SJSA1 (cell line): ENCODE data around the gene MINDY4. TPM values are rescaled to one million over a fixed set of nuclear protein-coding genes. Genes with fewer than 3 reads are reported as not detected.

Source experiments
- DNase-seq, 2 experiments: peaks; one replicate each; pipeline ENCODE4 v3.0.0-alpha.2; 2015 to 2020; ENCODE audit warnings: low spot score in 2 of 2, low read depth in 1 of 2
- H3K27ac ChIP-seq: fragments of 250-450 bp; sonication (Bioruptor Pico); 2 replicates; pipeline ENCODE4 v1.5.1; 2020; ENCODE audit warnings: mild to moderate bottlenecking, moderate library complexity
- H3K27me3 ChIP-seq: fragments of 250-450 bp; sonication (Bioruptor Pico); replicated peaks from 2 replicates; pipeline ENCODE4 v1.5.1; 2020; ENCODE audit warnings: mild to moderate bottlenecking, moderate library complexity
- H3K36me3 ChIP-seq: fragments of 250-450 bp; sonication (Bioruptor Pico); 2 replicates; pipeline ENCODE4 v1.5.1; 2020; ENCODE audit warnings: mild to moderate bottlenecking
- H3K4me1 ChIP-seq: fragments of 250-450 bp; sonication (Bioruptor Pico); replicated peaks from 2 replicates; pipeline ENCODE4 v1.6.1; 2021; ENCODE audit warnings: mild to moderate bottlenecking
- H3K4me3 ChIP-seq: fragments of 250-450 bp; sonication (Bioruptor Pico); 2 replicates; pipeline ENCODE4 v1.5.1; 2020; ENCODE audit warnings: mild to moderate bottlenecking
- H3K9me3 ChIP-seq: fragments of 250-450 bp; sonication (Bioruptor Pico); replicated peaks from 2 replicates; pipeline ENCODE4 v1.5.1; 2020; ENCODE audit warnings: mild to moderate bottlenecking
- total RNA-seq: library from RNA; depleted of rRNA; stranded (reverse); fragments of >200 nt; shearing (Covaris generic); gene quantifications from 2 replicates; pipeline ENCODE4 v1.2.3, GENCODE V29; 2014

MINDY4 gene
- total RNA-seq, 1 experiment from 2014 or later, result 2.0 TPM

DNA sequence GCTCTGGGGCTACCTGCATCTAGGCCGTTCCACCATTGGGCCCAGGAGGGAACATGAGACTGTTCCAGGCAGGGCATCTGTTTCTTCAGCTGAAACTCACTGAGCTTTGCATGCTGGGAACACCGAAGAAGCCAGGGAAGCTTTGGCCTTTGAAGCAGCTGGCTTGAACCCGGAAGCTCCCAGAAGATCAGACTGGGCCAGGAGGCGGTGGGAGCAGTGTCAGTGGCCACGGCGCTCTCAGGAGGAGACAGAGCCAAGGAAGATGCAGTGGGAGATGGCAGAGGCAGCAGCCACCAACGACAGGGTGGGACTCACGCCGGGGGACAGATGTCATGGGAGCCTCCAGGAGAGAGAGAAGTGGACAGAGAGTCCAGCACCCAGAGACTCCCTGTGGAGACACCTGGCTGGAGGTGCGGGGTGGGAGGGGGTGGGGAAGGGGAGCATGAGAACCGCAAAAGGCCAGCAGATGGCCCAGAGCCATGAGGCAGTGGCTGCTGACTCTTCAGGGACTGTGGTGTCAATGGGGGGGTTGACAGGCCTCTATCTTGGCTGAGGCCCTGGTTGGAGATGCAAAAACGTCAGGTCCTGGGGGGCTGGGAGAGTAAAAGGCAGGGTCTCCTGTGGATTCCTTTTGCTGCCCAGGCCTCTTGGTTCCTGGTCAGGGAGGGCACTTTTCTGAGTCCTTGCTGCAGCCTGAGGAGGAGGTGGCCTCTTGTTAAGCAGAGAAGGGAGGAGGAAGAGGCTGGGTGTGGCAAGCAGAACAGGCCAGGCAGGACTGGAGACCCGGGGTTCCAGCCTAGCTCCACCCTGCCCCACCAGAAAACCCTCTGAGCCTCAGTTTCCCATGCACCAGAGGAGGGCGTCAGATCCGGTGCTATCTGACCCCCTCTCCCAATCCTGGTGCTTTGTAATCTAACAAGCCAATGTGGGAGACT lies 134.1 kb downstream of the MINDY4 start:
- DNase-seq, result no peak
- Histone ChIP-seq H3K27ac (no peak overlapping the region), H3K4me1 (peaks cover 22% of the 10 kb centered on the region), H3K36me3 (no peaks in the 10 kb centered on the region), H3K9me3 (no peaks in the 10 kb centered on the region), H3K4me3 (no peak overlapping the region), H3K27me3 (no peaks in the 10 kb centered on the region)

DNA sequence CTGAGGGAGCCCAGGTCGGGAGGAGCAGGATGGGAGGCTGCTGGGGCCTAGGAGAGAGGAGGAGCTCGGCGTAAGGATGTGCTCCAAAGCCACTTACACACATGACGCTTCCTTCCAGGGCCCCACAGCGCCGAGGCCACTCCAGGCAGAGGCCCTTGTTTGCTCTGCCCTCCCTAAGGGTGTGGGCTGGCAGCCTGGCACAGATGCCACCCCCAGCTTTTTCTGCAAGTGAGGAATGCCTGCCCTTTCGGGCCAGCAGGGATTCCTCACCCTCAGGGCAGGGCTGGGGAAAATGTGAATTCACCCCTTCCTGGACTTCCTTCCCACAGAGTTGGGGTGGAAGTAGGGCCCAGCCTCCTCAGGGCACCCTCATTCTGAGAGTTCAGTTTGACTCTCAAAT lies 134.8 kb downstream of the MINDY4 start:
- no peaks in the 10 kb centered on the region for H3K36me3 ChIP-seq
- no peak for DNase-seq
- H3K27ac ChIP-seq, result no peak overlapping the region

GRCh38 chr7:30906515-30907240 lies 135.5 kb downstream of the MINDY4 start:
- H3K4me3 ChIP-seq, result no peak overlapping the region
- H3K27me3 ChIP-seq, result no peaks in the 10 kb centered on the region
- H3K36me3 ChIP-seq, result no peaks in the 10 kb centered on the region
- DNase-seq, result no peak
- H3K4me1 ChIP-seq, result peaks cover 12% of the 10 kb centered on the region
- H3K27ac ChIP-seq, result no peak overlapping the region
- H3K9me3 ChIP-seq, result no peaks in the 10 kb centered on the region

More for the DNA sequence above, 134.8 kb downstream of the MINDY4 start:
- Histone ChIP-seq H3K9me3 (no peaks in the 10 kb centered on the region), H3K4me3 (no peak overlapping the region), H3K4me1 (peaks cover 16% of the 10 kb centered on the region), H3K27me3 (no peaks in the 10 kb centered on the region)

- Histone ChIP-seq H3K27ac (no peak overlapping the region), H3K4me3 (no peak overlapping the region), H3K27me3 (no peaks in the 10 kb centered on the region), H3K9me3 (no peaks in the 10 kb centered on the region), H3K4me1 (peaks cover 12% of the 10 kb centered on the region), H3K36me3 (no peaks in the 10 kb centered on the region)
- no peak for DNase-seq
These were observed 136.5 kb downstream of the MINDY4 start for GRCh38 chr7:30907527-30908267.

GRCh38 chr7:30908681-30909080 lies 137.5 kb downstream of the MINDY4 start:
- Histone ChIP-seq H3K4me1 (peaks cover 12% of the 10 kb centered on the region), H3K36me3 (no peaks in the 10 kb centered on the region), H3K9me3 (no peaks in the 10 kb centered on the region), H3K27ac (no peak overlapping the region), H3K4me3 (no peak overlapping the region), H3K27me3 (no peaks in the 10 kb centered on the region)
- DNase-seq, result no peak

GRCh38 chr7:30909431-30909830 lies 138.2 kb downstream of the MINDY4 start:
- H3K36me3 ChIP-seq, result no peaks in the 10 kb centered on the region
- no peaks in the 10 kb centered on the region for H3K27me3 ChIP-seq
- H3K27ac ChIP-seq, result no peak overlapping the region
- H3K9me3 ChIP-seq, result no peaks in the 10 kb centered on the region
- peaks cover 17% of the 10 kb centered on the region for H3K4me1 ChIP-seq
- no peak overlapping the region for H3K4me3 ChIP-seq
- no peak for DNase-seq

DNA sequence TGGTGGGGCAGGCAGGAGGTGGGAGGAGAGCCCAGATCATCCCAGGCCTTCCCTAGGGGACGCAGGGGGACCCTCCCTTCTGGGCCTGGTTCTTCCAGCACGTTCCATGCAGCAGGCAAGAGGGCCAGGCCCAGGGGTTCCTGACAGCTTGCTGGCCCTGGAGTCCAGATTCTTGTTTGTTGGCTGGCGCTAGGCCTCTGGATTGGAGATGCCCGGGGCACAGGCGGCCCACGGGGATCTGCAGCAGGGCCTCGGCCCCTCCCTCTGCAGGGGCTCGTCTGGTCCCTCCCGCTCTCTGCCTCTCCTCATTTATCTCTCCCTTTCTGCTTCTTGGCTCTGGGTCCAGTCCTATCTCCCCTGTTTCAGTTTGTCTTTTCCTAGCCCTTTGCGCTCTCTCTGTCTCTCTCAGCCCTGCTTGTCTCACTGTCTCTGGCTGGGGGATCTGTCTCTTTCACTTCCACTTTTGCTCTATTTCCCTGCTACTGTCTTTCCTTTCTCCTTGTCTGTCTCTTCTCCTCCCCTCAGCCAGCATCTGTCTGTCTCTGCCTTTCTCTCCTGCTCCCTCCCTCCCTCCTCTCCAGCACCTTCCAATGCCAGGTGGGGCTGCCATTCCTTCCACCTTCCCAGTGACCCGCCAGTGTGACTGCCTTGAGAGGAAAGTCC lies 139.3 kb downstream of the MINDY4 start:
- H3K9me3 ChIP-seq, result no peaks in the 10 kb centered on the region
- H3K4me3 ChIP-seq, result no peak overlapping the region
- peaks cover 27% of the 10 kb centered on the region for H3K4me1 ChIP-seq
- H3K27me3 ChIP-seq, result no peaks in the 10 kb centered on the region
- H3K27ac ChIP-seq, result no peak overlapping the region
- DNase-seq, result no peak
- no peaks in the 10 kb centered on the region for H3K36me3 ChIP-seq

DNA sequence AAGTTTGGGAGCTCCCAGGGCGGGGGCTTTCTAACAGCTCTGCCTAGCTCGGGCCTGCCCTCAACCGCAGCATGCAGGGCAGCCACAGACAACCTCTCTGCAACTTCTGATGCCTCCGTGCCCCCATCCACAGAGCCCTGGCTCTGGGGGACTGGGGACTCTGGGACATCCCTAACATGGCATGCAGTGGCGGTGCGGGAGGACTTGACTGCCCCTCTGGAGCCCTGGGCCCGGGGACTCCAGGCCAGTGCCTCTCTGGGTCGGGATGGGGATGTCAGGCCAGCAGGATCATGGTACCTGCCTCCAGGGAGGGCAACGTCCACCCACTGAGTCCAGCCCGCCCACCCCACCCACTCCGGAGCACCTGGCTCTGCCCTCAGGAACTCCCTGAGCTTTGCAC lies 139.9 kb downstream of the MINDY4 start:
- Histone ChIP-seq H3K36me3 (no peaks in the 10 kb centered on the region), H3K27me3 (no peaks in the 10 kb centered on the region), H3K9me3 (no peaks in the 10 kb centered on the region), H3K4me3 (no peak overlapping the region), H3K4me1 (peaks cover 21% of the 10 kb centered on the region), H3K27ac (no peak overlapping the region)
- no peak for DNase-seq

DNA sequence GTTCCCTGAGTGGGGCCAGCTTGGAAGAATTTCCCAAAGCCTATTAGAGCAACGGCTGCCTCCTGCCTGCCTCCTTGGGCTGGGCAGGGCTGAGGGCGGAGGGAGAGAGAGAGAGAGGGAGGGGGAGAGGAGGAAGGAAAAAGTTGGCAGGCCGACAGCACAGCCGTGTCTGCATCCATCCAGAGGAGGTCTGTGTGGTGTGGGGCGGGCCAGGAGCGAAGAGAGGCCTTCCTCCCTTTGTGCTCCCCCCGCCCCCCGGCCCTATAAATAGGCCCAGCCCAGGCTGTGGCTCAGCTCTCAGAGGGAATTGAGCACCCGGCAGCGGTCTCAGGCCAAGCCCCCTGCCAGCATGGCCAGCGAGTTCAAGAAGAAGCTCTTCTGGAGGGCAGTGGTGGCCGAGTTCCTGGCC lies 140.3 kb downstream of the MINDY4 start, which contains the start of gene AQP1:
Gene AQP1, plus strand, starts transcription at position 293 of the 409 bp plus-strand sequence. Its CDS starts 57 bp downstream, at position 350.
- Histone ChIP-seq H3K9me3 (no peaks in the 10 kb centered on the region), H3K4me1 (peaks cover 19% of the 10 kb centered on the region), H3K36me3 (no peaks in the 10 kb centered on the region), H3K27me3 (no peaks in the 10 kb centered on the region), H3K4me3 (no peak within 1 kb of the TSS), H3K27ac (no peak within 1 kb of the TSS)
- DNase-seq, result no peak

GRCh38 chr7:30912021-30912730 lies 141.0 kb downstream of the MINDY4 start:
- peaks cover 14% of the 10 kb centered on the region for H3K4me1 ChIP-seq
- no peaks in the 10 kb centered on the region for H3K9me3 ChIP-seq
- H3K27ac ChIP-seq, result no peak overlapping the region
- no peak overlapping the region for H3K4me3 ChIP-seq
- no peaks in the 10 kb centered on the region for H3K36me3 ChIP-seq
- H3K27me3 ChIP-seq, result no peaks in the 10 kb centered on the region
- DNase-seq, result no peak

DNA sequence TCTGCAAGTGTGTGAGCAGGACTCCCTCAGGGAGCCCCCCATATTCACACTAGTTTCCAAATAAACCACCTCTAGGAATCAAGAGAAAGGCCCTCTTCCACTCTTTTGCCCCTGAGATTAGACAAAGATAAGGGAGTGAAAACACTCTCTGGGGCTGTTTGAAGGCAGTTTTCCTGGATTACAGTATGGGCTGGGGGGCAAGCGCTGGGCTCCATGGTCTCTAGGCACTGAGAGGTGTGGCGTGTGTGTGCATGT lies 141.4 kb downstream of the MINDY4 start:
- Histone ChIP-seq H3K4me1 (peaks cover 14% of the 10 kb centered on the region), H3K4me3 (no peak overlapping the region), H3K27ac (no peak overlapping the region), H3K9me3 (no peaks in the 10 kb centered on the region), H3K27me3 (no peaks in the 10 kb centered on the region), H3K36me3 (no peaks in the 10 kb centered on the region)
- no peak for DNase-seq

- Histone ChIP-seq H3K27ac (no peak overlapping the region), H3K4me3 (no peak overlapping the region), H3K4me1 (peaks cover 14% of the 10 kb centered on the region), H3K9me3 (no peaks in the 10 kb centered on the region), H3K27me3 (no peaks in the 10 kb centered on the region), H3K36me3 (no peaks in the 10 kb centered on the region)
- DNase-seq, result no peak
These were observed 142.0 kb downstream of the MINDY4 start for GRCh38 chr7:30912986-30913811.
